NCI-H345 (cell line): ENCODE measurements around the gene SLC30A5.
"Not testable (repeated sequence)": the region's sequence is repeated elsewhere in the genome, so short reads cannot be mapped to it uniquely, and the experiment has no call there.

Experiments
- DNase-seq: peaks from one replicate; lab custom pipeline; 2025; lab: John Stamatoyannopoulos, UW

The SLC30A5 gene

DNA sequence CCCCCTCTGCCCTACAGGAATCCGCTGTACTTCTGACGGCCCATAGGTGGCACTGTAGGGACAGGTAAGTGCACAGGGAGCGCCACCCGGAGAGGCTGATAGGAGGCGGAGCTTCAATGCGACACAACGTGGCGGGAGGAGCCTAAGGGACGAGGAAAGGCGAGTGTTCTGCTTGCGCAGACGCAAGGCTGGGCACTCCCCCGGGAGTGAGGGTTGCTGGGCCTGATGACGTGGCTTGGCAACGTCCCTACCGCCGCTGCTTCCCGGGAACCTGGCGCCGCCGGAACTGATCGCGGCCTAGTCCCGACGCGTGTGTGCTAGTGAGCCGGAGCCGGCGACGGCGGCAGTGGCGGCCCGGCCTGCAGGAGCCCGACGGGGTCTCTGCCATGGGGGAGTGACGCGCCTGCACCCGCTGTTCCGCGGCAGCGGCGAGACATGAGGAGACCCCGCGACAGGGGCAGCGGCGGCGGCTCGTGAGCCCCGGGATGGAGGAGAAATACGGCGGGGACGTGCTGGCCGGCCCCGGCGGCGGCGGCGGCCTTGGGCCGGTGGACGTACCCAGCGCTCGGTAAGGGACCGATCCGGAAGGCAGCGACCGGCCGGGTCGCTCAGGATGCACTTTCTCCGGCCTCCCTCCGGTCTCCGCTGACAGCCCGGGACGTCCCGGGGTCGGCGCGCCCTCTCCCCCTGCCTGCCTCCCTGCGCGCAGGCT lies at the start of gene SLC30A5:
Gene SLC30A5, plus strand, starts transcription at position 244 of the 712 bp plus-strand sequence. Its CDS starts 242 bp downstream, at position 486.
- DNase-seq, result peak; percentile 98

DNA sequence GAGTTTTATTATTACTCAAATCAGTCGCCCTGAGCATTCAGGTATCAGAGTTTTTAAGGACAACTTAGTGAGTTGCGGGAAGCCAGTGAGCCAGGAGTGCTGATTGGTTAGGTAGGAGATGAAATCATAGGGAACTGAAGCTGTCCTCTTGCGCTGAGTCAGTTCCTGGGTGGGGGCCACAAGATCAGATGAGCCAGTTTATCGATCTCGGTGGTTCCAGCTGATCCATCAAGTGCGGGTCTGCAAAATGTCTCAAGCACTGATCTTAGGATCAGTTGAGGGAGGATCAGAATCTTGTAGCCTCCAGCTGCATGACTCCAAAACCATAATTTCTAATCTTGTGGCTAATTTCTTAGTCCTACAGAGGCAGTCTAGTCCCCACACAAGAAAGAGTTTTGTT lies 48.6 kb upstream of the SLC30A5 start:
- DNase-seq, result not testable (repeated sequence)

DNA sequence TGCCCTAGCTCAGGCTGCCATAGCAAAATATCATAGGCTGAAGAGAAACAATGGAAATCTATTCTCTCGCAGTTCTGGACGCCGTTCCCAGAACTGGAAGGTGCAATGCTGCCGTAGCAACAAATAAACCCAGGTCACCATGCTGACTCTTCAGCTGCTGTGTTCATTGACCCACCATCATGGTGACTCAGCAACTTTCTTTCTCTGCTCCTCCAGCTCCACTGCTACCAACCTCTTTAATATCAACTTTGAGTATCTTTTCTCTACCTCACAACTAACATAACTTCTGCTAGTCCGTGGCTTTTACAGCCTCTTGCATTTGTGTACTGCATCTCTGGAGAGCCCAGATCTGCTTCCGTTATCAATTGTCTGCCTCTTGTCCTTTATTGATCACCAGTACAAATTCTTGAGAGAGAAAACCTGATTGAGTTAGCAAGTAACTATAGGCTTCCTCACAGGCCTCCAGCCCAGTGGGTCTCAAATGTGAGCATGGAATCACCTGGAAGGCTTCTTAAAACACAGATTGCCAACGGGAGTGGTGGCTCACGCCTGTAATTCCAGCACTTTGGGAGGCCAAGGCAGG lies 47.3 kb upstream of the SLC30A5 start:
- DNase-seq, result no peak

DNA sequence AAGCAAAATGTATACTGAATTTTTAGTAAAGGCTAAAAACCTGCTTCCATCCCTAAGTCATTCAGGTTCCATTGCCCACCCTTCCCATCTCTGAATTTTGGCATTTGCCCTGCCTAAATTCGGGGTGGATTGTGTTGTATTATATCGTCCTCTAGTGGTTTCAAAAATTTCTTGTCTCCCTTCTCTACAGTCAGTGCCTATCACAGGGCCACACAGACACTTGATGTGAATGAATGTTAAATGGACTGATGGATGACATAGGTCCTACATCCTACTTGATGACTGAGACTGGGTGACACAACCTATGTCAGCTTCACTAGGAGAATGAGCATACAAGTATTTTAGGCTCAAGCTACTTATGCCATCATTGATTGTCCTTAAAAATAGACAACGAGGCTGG lies 45.6 kb upstream of the SLC30A5 start:
- peak; percentile 21 for DNase-seq

DNA sequence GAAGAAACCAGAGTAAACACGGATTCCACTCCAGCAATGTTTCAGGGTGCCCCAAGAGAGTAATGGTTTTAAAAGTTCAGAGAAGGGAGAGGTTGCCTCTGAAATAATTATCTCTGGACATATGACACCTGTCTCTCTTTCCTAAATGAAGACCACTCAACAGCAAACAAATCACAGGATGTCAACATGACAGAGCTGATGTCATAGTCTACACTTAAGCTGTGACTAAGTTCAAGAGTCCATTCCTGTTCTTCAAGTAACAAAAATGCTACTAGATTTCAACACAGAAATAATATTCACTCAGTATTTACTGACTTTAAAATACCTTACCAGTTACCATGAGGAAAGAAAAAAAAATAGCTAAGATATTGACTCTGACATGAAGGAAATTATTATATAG lies 44.7 kb upstream of the SLC30A5 start:
- no peak for DNase-seq

DNA sequence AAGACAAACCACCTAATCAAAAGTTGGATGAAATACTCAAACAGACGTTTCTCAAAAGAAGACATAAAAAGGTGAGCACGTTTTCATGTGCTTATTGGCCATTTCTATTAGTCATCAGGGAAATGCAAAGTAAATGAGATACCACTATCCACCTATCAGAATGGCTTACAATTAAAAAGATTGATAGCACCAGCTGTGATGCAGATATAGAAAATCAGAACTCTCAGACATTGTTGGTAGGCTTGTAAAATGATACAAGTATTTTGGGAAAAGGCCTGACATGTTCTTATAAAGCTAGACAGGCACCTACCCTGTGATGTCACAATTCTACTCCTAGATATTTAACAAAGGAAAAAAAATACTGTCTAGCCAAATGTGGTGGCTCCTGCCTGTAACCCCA lies 44.0 kb upstream of the SLC30A5 start:
- no peak for DNase-seq

DNA sequence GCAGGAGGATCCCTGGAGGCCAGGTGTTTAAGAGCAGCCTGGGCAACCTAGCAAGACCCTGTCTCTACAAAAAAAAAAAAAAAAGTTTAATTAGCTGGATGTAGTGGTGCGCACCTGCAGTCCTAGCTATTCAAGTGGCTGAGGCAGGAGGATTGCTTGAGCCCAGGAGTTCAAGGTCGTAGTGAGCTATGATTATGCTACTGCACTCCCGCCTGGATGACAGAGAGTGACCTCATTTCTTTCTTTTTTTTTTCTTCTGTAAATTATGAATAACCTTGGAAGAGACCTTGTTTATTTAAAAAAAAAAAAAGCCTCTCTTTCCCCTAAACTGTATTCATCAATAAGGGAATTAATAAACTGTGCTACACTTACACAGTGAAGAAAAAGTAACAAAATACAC lies 43.6 kb upstream of the SLC30A5 start:
- no peak for DNase-seq

DNA sequence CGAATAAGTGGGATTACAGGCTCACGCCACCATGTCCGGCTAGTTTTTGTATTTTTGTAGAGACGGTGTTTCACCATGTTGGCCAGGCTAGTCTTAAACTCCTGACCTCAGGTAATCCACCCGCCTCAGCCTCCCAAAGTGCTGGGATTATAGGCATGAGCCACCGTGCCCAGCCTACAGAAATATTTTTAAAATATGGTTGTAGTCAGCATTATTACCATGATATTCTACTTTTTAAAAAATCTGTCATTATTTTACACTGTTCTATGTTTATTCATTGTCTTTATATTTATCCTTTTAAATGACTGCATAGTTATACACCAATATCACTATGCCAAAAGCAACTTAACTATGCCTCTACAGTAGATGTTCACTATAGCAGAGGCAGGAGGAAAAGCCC lies 41.6 kb upstream of the SLC30A5 start:
- DNase-seq, result no peak

DNA sequence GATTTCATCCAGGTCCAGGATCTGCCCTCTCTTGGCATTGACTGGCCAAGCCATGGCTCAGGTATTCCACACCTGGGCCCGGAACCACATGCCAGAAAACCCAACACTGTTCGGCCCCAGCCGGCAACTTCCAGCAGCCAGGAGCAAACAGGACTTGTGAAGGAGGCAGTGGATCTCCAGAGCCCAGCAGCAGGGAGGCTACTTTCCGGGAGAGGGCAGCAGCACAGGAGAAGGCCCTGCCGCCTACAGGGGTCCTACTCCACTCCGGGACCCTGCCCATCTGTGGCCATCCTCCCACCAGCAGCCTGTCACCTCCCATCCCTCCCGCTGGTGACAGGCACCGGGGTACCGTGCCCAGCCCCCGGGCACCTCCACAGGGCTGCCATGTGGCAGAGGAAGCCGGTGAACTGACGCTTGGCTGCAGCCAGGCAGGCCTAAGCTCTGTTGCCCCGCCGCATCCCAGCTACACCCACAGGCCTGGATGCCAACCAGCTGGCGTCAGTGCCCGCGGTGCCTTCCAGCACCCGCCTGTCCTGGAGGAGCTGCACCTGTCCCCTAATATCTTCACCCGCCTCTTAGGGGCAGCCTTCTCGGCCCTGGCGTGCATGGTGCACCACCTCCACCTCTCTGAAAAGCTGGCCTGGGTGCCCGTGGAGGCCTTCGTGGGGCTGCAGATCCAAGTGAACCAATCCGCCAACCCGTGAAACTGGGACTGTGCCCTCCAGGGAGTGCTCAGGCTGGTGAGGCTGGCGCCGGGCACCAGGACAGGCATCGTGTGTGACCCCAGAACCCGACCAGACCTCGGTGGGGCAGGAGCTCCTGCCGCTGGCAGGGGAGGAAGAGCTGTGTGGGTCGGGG lies 18.9 kb upstream of the SLC30A5 start:
- no peak for DNase-seq

DNA sequence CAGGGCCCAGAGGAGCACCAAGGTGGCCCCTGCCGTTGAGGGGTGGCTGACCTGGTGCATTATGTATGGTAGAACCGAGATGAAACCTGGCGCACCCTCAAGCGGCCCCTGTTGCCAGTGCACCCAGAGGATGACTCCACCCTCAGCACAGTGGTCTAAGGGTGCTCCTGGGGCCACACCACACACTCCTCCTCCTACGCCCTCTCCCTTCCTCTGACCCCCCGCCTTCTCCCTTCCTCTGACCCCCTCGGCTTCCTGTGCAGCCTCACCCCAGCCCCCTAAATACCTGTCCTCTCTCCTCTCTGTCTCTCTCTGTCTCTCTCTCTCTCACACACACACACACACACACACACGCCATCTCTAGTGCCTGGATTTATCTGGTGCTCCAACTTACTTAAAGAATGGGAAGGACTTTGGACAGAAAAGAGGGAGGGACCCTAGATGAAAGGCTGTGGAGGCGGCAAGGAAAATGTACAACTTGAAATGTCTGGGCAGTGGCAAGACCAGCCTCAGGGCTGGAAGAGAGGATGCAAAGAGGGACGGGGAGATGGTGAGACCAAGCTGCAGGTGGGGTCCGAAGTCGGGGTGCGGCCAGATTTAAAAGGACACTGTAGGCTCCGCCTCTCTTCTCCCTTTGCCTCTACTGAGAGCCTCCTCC lies 18.2 kb upstream of the SLC30A5 start:
- no peak for DNase-seq

DNA sequence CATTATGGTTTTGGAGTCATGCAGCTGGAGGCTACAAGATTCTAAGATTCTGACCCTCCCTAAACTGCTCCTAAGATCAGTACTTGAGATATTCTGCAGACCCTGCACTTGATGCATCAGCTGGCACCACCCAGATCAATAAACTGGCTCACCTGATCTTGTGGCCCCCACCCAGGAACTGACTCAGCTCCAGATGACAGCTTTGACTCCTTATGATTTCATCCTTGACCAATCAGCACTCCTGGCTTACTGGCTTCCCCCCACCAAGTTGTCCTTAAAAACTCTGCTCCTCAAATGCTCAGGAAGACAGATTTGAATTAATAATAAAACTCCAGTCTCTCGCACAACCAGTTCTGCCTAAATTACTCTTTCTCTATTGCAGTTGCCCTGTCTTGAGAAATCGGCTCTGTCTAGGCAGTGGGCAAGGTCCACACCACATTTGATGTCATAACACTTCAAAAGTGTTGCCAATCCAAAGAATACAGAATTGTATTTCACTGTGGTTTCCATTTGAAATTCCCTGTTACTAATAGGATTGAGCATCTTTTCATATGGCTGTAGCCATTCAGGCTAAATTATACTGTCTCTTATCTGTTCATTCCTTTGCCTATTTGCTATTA lies 14.8 kb upstream of the SLC30A5 start:
- no peak for DNase-seq

DNA sequence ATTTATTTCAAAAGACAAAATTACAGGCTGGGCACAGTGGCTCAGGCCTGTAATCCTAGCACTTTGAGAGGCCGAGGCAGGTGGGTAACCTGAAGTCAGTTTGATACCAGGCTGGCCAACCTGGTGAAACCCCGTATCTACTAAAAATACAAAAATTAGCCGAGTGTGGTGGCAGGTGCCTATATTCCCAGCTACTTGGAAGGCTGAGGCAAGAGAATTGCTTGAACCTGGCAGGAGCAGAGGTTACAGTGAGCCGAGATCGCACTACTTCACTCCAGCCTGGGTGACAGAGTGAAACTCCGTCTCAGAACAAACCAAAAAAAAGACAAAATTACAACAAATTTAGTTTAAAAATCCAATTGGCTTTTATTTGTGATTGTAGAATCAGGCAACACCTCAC lies 14.3 kb upstream of the SLC30A5 start:
- no peak for DNase-seq

DNA sequence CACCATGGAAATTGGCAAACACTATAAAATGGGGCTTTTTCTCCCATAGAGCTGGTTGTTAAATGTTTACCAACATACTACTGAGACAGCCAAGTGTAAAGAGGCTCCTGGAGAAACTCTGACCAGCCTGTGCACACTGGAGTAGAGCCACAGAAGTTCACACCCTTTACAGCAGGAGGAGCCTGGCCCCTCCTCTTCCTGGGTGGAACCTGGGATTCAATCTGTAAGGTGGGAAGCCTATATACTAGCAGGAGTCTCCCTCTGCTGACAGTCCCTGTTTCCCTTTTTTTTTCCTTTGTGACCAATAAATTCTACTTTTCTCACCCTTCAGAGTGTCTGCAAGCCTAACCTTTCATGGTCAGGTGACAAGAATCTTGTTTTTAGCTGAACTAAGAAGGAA lies 10.4 kb upstream of the SLC30A5 start:
- no peak for DNase-seq

DNA sequence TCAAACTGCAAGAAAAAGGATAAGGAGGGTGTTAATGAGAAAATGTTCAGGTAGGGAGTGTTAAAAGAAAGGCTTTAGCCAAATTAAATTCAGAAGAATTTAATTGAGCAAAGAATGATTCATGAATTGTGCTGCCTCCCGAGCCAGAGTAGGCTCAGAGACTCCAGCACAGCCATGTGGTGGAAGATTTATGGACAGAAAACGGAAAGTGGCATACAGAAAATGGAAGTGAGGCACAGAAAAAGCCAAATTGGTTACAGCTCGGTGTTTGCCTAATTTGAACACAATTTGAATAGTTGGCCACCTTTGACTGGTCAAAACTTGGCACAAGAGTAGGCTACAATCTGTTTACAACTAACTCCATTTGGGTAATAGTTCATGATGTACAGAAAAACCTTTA lies 9.6 kb upstream of the SLC30A5 start:
- no peak for DNase-seq

DNA sequence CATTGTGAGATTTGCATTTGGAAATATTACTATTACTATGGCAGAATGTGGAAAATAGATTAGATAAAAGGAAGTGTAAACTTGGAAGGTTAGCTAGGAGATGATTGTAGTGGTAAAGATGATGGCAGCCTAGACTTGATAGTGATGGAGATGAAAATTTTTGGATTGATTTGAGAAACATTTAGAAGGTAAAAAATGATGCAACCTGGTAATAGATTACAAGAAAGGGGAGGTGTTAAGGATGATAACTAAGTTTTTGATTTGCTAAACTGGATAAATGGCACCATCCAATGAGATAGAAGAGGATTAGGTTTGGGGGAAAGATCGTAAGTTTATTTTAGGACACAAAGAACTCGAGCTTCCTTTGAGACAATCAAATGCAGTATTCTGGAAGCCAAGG lies 8.9 kb upstream of the SLC30A5 start:
- no peak for DNase-seq

DNA sequence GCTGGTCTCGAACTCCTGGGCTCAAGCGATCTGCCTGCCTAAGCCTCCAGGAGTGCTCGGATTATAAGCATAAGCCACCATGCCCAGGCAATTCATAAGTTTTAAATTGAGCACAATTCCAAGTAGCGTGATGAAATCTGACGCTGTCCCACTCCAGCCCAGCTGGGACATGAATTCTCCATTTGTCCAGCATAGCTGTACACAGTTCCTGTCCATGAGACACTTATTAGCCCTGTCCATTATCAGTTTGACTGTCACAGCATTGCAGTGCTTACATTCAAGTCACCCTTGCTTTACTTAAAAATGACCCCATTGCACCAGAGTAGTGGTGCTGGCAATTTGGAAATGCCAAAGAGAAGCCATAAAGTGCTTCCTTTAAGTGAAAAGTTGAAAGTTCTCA lies 7.6 kb upstream of the SLC30A5 start:
- no peak for DNase-seq

DNA sequence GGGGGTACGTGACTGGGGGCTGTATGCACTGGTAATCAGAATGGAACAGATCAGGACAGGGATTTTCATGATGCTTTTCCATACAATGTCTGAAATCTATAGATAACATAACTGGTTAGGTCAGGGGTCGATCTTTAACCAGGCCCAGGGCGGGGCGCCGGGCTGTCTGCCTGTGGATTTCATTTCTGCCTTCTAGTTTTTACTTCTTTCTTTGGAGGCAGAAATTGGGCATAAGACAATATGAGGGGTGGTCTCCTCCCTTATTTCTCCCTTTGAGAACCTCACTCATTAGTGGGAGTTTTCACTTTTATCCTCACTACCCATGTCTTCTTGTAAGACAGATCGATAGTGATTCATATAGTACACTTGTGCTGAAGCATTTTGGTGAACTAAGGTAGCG lies 5.8 kb upstream of the SLC30A5 start:
- DNase-seq, result not testable (repeated sequence)

DNA sequence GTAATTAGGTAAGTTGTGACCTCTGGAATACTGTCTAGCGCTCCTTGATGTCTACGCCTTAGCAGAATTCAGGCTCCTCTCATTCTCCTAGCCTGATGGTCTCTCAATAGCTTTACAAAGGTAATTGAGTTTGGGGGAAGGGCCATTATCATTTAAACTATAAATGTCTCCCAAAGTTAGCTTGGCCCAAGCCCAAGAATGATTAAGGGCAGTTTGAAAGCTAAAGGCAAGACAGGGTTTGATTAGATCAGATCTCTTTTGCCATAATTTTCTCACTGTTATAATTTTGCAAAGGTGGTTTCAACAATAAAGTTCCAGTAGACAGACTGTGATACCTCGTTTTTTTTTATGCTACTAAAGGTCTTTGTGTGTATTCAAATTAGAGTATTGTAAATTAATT lies 3.7 kb upstream of the SLC30A5 start:
- DNase-seq, result no peak

DNA sequence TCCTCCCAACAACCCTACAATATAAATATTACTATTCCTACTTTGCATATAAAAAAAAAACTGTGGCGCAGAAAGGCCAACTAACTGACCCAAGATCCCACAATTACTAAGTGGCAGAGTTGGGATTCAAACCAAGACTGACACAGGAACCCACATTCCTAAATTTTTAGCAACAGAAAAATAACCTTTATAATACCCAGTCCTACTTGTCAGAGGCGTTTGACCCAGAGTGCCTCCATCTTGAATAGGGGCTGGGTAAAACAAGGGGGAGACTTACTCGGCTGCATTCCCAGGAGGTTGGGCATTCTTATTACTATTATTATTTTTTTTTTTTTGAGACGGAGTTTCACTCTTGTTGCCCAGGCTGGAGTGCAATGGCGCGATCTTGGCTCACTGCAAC lies 2.0 kb upstream of the SLC30A5 start:
- no peak for DNase-seq

DNA sequence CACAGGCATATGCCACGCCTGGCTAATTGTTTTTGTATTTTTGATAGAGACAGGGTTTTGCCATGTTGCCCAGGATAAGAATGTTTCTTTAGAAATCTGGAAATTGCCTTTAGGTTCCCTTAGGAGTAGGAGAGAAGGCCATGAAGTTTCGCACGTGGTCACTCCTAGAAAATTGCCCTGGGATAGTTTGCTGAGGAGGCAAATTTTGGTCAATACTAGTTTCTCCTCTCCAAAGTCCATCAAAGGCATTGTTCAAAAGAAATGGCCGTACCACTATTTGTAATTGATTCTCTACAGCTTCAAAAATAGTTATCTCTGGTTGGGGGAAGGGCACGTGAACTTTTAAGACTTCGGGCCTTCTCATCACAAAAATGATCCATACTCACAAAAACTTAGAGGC lies 845 bp upstream of the SLC30A5 start:
- DNase-seq, result no peak

DNA sequence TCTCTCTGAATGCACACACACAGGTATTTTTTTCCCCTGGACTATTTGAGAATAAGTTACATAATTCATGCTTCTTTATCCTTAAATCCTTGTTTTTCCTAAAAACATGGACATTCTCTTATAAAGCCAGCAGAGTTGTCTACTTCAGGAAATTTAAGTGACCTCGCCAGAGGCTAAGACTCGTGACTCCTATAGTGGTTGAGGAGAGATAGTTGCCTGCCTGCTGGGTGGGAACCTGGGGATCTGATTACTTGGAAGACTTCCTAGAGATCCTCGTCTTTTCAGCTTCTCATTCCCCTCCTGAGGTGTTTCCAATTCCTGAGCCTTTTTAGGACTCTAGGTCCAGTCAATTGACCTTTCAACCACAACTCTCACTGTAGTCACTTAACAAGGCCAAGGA lies 5.5 kb downstream of the SLC30A5 start:
- DNase-seq, result no peak

DNA sequence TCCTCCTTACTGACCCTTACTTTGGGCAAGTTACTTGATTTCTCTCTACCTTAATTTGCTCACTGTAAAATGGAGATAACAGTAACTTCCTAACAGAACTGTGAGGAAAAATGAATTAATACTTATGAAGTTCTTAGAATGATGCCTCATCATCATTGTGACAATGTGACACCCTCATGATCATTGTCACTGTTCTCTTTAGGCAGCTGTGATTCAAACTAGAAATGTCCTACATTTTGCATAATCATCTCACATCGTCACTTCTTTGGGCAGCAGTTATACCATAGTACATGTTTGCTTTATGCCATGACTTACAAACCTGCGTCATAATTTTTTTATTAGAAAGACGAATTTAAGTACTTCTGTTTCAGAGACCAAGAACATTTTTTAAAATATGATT lies 9.7 kb downstream of the SLC30A5 start:
- no peak for DNase-seq
